OCI-LY7 (cell line): ENCODE measurements around the gene TMEM86B. TPM values are rescaled to one million over a fixed set of nuclear protein-coding genes. Genes with fewer than 3 reads are reported as not detected.

Experiments
- BruUV-seq: library from RNA; stranded (reverse); fragments of 400-500 nt; replicated peaks from 2 replicates; lab custom pipeline; 2021; lab: Mats Ljungman, UMichigan
- CTCF ChIA-PET: fragments of 300-600 bp; sonication (Branson Sonifier 250); formaldehyde crosslinking; loops from one replicate; lab custom pipeline; 2022; ENCODE audit warnings: antibody characterized with exemption; ENCODE audit not compliant: unreplicated experiment; lab: Charles Lee
- POLR2A ChIA-PET: fragments of 300-600 bp; sonication (Branson Sonifier 250); formaldehyde crosslinking; loops from one replicate; lab custom pipeline; 2022; ENCODE audit warnings: antibody characterized with exemption; lab: Charles Lee
- DNase-seq: peaks from one replicate; pipeline ENCODE4 v3.0.0-alpha.2; 2015; ENCODE audit warnings: low spot score
- H2AFZ ChIP-seq: fragments of 200-600 bp; sonication (generic), shearing (Covaris generic); 2 replicates; pipeline ENCODE4 v1.6.1; 2014; ENCODE audit warnings: mild to moderate bottlenecking, antibody characterized with exemption, low read length, moderate library complexity
- H3K27ac ChIP-seq: fragments of 200-600 bp; sonication (generic); 2 replicates; pipeline ENCODE4 v1.5.1; 2014; ENCODE audit warnings: mixed run types, low read depth, mild to moderate bottlenecking, moderate library complexity, low read length, inconsistent platforms; ENCODE audit not compliant: poor library complexity, severe bottlenecking
- H3K36me3 ChIP-seq: fragments of 200-600 bp; sonication (generic); 2 replicates; pipeline ENCODE4 v1.6.1; 2014; ENCODE audit warnings: mild to moderate bottlenecking, antibody characterized with exemption, low read length, moderate library complexity, mixed read lengths; ENCODE audit not compliant: insufficient read depth
- H3K4me1 ChIP-seq: fragments of 200-600 bp; sonication (generic); 2 replicates; pipeline ENCODE4 v1.5.1; 2014; ENCODE audit warnings: mild to moderate bottlenecking, low read length; ENCODE audit not compliant: insufficient read depth, poor library complexity, severe bottlenecking
- H3K4me2 ChIP-seq: fragments of 200-600 bp; sonication (generic); 2 replicates; pipeline ENCODE4 v1.6.1; 2014; ENCODE audit warnings: mild to moderate bottlenecking, low read length
- H3K4me3 ChIP-seq: fragments of 200-600 bp; sonication (generic); 2 replicates; pipeline ENCODE4 v1.5.1; 2014; ENCODE audit warnings: mild to moderate bottlenecking, low read depth, low read length; ENCODE audit not compliant: poor library complexity, severe bottlenecking
- H3K79me2 ChIP-seq: fragments of 200-600 bp; sonication (generic); 2 replicates; pipeline ENCODE4 v1.6.1; 2016; ENCODE audit warnings: low read depth, mild to moderate bottlenecking, low read length, moderate library complexity, mixed read lengths; ENCODE audit not compliant: insufficient read depth
- H3K9me2 ChIP-seq: fragments of 200-600 bp; sonication (generic); 2 replicates; pipeline ENCODE4 v1.6.1; 2016; ENCODE audit warnings: mild to moderate bottlenecking, low read length, mixed read lengths; ENCODE audit not compliant: insufficient read depth
- H3K9me3 ChIP-seq: fragments of 200-600 bp; sonication (generic); 2 replicates; pipeline ENCODE4 v1.6.1; 2014; ENCODE audit warnings: mild to moderate bottlenecking, mixed run types, low read length, mixed read lengths
- H4K20me1 ChIP-seq: fragments of 200-600 bp; sonication (generic); 2 replicates; pipeline ENCODE4 v1.6.1; 2014; ENCODE audit warnings: mild to moderate bottlenecking, antibody characterized with exemption, low read length, moderate library complexity, mixed read lengths; ENCODE audit not compliant: insufficient read depth
- EZH2phosphoT487 ChIP-seq: fragments of 200-600 bp; sonication (generic); IDR thresholded peaks from 2 replicates; pipeline ENCODE4 v1.6.1; 2018; ENCODE audit warnings: low read depth, borderline replicate concordance, mild to moderate bottlenecking, mixed run types, antibody characterized with exemption, low read length, moderate library complexity, mixed read lengths
- intact Hi-C: fragments of 100-400 bp; cut with micrococcal nuclease; formaldehyde crosslinking; loops from one replicate; pipeline ENCODE4 v1.10.0; 2022; ENCODE audit not compliant: unreplicated experiment
- total RNA-seq, 2 experiments: library from RNA; depleted of rRNA in 1 of 2; stranded (reverse); fragments of >200 nt in 1 of 2; shearing (Covaris generic) in 1 of 2; gene quantifications; 2 replicates each; pipeline ENCODE4 v1.2.3, GENCODE V29; 2014 to 2022
- TF ChIP-seq, protein P1 (sequence below): fragments of 200-600 bp; sonication (generic); conservative IDR thresholded peaks from 2 replicates; pipeline ENCODE4 v1.5.1; 2014; ENCODE audit warnings: mild to moderate bottlenecking, antibody characterized with exemption, low read length, moderate library complexity, mixed read lengths

The TMEM86B gene
- total RNA-seq, 2 experiments from 2014 or later = 8.1 to 13.8 TPM

DNA sequence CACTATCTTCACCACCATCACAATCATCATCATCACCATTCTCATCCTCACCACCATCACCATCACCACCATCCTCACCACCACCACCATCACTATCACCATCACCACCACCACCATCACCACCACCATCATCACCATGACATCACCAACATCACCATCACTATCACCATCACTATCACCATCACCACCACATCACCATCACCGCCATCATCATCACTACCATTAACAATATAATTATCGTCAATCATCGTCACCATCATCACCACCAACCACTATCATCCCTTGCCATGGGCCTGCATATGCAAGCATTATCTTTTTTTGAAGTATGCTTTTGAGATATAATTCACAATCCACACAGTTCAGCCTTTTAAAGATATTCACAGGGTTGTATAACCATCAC, 37.8 kb upstream of the TMEM86B start:
- H3K9me2 ChIP-seq = no peaks in the 10 kb centered on the region
- H3K4me3 ChIP-seq = no peak overlapping the region
- intact Hi-C loops = no loop called here
- CTCF ChIA-PET = no interaction called here
- no peak for TF ChIP-seq EZH2phosphoT487
- TF ChIP-seq, protein P1, sequence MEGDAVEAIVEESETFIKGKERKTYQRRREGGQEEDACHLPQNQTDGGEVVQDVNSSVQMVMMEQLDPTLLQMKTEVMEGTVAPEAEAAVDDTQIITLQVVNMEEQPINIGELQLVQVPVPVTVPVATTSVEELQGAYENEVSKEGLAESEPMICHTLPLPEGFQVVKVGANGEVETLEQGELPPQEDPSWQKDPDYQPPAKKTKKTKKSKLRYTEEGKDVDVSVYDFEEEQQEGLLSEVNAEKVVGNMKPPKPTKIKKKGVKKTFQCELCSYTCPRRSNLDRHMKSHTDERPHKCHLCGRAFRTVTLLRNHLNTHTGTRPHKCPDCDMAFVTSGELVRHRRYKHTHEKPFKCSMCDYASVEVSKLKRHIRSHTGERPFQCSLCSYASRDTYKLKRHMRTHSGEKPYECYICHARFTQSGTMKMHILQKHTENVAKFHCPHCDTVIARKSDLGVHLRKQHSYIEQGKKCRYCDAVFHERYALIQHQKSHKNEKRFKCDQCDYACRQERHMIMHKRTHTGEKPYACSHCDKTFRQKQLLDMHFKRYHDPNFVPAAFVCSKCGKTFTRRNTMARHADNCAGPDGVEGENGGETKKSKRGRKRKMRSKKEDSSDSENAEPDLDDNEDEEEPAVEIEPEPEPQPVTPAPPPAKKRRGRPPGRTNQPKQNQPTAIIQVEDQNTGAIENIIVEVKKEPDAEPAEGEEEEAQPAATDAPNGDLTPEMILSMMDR = no peak
- no TSS peak for BruUV-seq
- peaks cover 10% of the 10 kb centered on the region; the same call in 1 of the 2 replicates for H3K79me2 ChIP-seq
- H4K20me1 ChIP-seq = no peaks in the 10 kb centered on the region
- peaks cover 75% of the 10 kb centered on the region for H3K36me3 ChIP-seq
- H3K9me3 ChIP-seq = no peaks in the 10 kb centered on the region
- no peak overlapping the region for H2AFZ ChIP-seq
- no peak overlapping the region for H3K4me2 ChIP-seq
- no peak for DNase-seq
- POLR2A ChIA-PET = no interaction called here
- no peak overlapping the region for H3K27ac ChIP-seq
- peaks cover 4% of the 10 kb centered on the region for H3K4me1 ChIP-seq

DNA sequence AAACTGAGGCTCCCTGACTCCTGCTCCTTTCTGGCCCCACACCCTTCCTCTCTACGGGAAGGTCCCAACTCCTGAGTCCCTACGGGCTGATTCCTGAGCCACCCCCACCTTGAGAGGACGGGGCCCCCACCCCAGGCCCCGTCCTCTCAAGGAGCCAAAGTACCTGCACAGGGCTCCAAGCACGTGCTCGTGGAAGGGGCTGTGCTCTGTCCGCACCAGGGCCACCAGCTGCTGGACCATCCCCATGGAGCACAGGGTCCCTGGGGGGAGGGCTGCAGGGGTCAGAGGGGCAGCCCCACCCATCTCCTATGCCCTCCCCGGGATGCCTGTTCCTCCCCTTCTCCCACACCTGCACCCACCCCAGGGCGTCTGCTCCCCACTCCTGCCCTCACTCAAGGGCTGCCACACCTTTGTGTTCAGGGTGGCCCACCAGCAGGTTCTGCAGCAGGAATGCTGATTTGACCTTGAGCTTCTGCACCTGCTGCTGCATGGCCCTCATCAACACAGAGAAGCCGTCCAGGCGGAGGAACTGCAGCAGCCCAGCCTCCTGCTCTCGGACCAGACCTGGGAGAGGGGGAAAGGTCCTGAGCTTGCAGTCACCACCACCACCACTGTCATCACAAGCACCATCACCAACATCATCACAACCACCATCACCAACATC, 37.3 kb upstream of the TMEM86B start:
- H3K79me2 ChIP-seq = peaks cover 10% of the 10 kb centered on the region; the same call in 1 of the 2 replicates
- CTCF ChIA-PET = no interaction called here
- no TSS peak for BruUV-seq
- no peaks in the 10 kb centered on the region for H3K9me3 ChIP-seq
- DNase-seq = no peak
- no peak overlapping the region for H3K27ac ChIP-seq
- intact Hi-C loops = no loop called here
- no peak overlapping the region for H2AFZ ChIP-seq
- no peak overlapping the region for H3K4me2 ChIP-seq
- POLR2A ChIA-PET = no interaction called here
- H4K20me1 ChIP-seq = no peaks in the 10 kb centered on the region
- H3K4me3 ChIP-seq = no peak overlapping the region
- peaks cover 6% of the 10 kb centered on the region for H3K4me1 ChIP-seq
- TF ChIP-seq, protein P1 = no peak
- TF ChIP-seq EZH2phosphoT487 = no peak
- H3K9me2 ChIP-seq = no peaks in the 10 kb centered on the region
- H3K36me3 ChIP-seq = peaks cover 70% of the 10 kb centered on the region

DNA sequence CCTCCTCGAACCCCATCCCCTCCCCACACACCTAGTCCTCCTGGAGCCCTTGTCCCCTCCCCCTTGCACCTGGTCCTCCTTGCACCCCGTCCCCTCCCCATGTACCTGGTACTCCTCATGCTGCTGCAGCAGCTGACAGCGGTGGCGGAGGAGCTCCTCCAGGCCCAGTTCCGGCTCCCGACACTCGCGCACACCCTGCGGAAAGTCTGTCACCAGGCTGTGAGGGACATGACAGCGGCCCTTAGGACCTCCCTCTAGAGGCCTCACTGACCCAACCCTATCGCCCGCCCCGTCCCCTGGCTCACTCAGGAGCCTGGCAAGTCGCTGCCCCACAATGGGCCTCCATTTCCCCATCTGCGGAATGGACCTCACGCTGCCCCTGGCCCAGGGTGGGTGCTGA, 36.6 kb upstream of the TMEM86B start:
- no TSS peak for BruUV-seq
- TF ChIP-seq, protein P1 = no peak
- TF ChIP-seq EZH2phosphoT487 = no peak
- intact Hi-C loops = no loop called here
- no peak overlapping the region for H3K27ac ChIP-seq
- peaks cover 63% of the 10 kb centered on the region for H3K36me3 ChIP-seq
- no peak overlapping the region for H2AFZ ChIP-seq
- peaks cover 10% of the 10 kb centered on the region; the same call in 1 of the 2 replicates for H3K79me2 ChIP-seq
- H3K4me2 ChIP-seq = no peak overlapping the region
- no peak overlapping the region for H3K4me3 ChIP-seq
- H3K4me1 ChIP-seq = peaks cover 13% of the 10 kb centered on the region
- no peaks in the 10 kb centered on the region for H4K20me1 ChIP-seq
- CTCF ChIA-PET = no interaction called here
- no peaks in the 10 kb centered on the region for H3K9me2 ChIP-seq
- no peaks in the 10 kb centered on the region for H3K9me3 ChIP-seq
- DNase-seq = no peak
- POLR2A ChIA-PET = no interaction called here
